ENCODE data around the gene ATP10A.

The ATP10A gene

GRCh38 chr15:25863111-25863967 lies at the start of gene ATP10A:
Gene ATP10A, minus strand, starts transcription at chr15:25863327. Its CDS starts 231 bp downstream, at chr15:25863096.
- in situ Hi-C loops (cut with HindIII; ENCODE audit: low sequenced_read_pairs): no loop called here
- H3K4me3 ChIP-seq (ENCODE audit: low read depth, low read length): peak within 1 kb of the TSS; percentile 54
- TF ChIP-seq, protein P1, sequence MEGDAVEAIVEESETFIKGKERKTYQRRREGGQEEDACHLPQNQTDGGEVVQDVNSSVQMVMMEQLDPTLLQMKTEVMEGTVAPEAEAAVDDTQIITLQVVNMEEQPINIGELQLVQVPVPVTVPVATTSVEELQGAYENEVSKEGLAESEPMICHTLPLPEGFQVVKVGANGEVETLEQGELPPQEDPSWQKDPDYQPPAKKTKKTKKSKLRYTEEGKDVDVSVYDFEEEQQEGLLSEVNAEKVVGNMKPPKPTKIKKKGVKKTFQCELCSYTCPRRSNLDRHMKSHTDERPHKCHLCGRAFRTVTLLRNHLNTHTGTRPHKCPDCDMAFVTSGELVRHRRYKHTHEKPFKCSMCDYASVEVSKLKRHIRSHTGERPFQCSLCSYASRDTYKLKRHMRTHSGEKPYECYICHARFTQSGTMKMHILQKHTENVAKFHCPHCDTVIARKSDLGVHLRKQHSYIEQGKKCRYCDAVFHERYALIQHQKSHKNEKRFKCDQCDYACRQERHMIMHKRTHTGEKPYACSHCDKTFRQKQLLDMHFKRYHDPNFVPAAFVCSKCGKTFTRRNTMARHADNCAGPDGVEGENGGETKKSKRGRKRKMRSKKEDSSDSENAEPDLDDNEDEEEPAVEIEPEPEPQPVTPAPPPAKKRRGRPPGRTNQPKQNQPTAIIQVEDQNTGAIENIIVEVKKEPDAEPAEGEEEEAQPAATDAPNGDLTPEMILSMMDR (IDR thresholded peaks at IDR 0.05; ENCODE audit: low read depth, low read length, missing control alignments): no peak
- DNase-seq (ENCODE audit: low read depth): no peak

DNA sequence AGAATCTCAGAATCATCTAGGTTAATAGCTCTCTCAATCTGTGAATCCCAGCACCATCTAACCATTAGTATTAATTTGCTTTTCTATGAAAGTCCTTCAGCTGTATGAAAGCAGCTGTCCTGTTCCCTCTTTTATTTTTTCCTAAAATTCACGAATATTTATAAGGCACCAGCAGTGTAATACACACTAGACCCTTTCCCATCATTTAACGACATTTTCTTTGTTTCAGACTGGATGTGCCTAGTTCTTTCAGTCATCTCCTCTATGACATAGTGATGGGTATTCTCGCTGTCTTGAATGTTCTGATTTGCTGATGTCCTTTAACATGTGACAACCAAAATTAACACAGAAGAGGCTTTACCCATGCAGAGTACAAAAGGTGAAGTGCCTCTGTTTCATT lies 48.9 kb upstream of the ATP10A start:
- DNase-seq (ENCODE audit: low read depth): no peak
- in situ Hi-C loops (cut with HindIII; ENCODE audit: low sequenced_read_pairs): no loop called here
- TF ChIP-seq, protein P1 (IDR thresholded peaks at IDR 0.05; ENCODE audit: low read depth, low read length, missing control alignments): no peak
- H3K4me3 ChIP-seq (ENCODE audit: low read depth, low read length): no peak overlapping the region

DNA sequence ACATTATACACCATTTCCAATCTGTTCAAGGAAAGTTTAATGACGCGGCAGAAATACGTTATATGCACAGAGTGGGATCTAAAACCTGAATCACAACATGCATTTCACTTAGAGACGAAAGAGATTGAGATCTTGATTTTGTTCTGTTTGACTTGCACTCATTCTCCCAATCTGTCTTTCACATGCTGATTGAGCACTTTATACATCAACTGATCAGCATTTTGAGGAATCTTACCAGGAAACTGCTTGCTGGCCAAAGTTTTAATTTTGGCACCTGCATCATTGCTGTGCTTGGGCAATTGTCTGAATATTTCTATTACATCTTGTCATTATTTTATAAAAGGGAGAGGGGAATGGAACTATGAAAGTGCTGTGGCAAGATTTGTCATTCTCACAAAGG lies 47.7 kb upstream of the ATP10A start:
- in situ Hi-C loops (cut with HindIII; ENCODE audit: low sequenced_read_pairs): no loop called here
- DNase-seq (ENCODE audit: low read depth): no peak
- H3K4me3 ChIP-seq (ENCODE audit: low read depth, low read length): no peak overlapping the region
- TF ChIP-seq, protein P1 (IDR thresholded peaks at IDR 0.05; ENCODE audit: low read depth, low read length, missing control alignments): no peak

GRCh38 chr15:25909806-25910205 lies 46.7 kb upstream of the ATP10A start:
- TF ChIP-seq, protein P1 (IDR thresholded peaks at IDR 0.05; ENCODE audit: low read depth, low read length, missing control alignments): no peak
- in situ Hi-C loops (cut with HindIII; ENCODE audit: low sequenced_read_pairs): no loop called here

DNA sequence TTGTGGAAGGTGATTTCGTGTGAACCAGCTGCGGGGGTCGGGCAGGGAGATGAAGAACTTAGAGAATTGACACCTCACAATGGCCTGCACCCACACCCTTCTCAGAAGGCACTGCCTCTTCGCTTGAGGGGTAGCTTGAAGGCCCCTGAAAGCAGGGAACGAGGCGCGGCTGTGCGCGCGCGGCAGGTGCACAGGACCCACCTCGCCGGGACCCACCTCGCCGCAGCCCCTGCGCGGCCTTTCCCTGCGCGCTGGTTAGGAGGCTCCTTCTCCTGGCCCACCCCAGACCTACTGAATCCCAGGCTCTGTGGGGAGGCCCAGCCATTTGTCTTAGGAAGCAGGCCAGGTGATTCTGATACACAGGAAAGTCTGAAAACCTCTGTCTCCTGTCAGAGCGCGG lies 46.2 kb upstream of the ATP10A start:
- TF ChIP-seq, protein P1 (IDR thresholded peaks at IDR 0.05; ENCODE audit: low read depth, low read length, missing control alignments): no peak
- in situ Hi-C loops (cut with HindIII; ENCODE audit: low sequenced_read_pairs): no loop called here
- DNase-seq (ENCODE audit: low read depth): no peak
- no peak overlapping the region for H3K4me3 ChIP-seq (ENCODE audit: low read depth, low read length)

More at GRCh38 chr15:25909806-25910205, 46.7 kb upstream of the ATP10A start:
- H3K4me3 ChIP-seq (ENCODE audit: low read depth, low read length): no peak overlapping the region
- no peak for DNase-seq (ENCODE audit: low read depth)

GRCh38 chr15:25905140-25905539 lies 42.0 kb upstream of the ATP10A start:
- TF ChIP-seq, protein P1 (IDR thresholded peaks at IDR 0.05; ENCODE audit: low read depth, low read length, missing control alignments): no peak
- no peak for DNase-seq (ENCODE audit: low read depth)
- no peak overlapping the region for H3K4me3 ChIP-seq (ENCODE audit: low read depth, low read length)
- in situ Hi-C loops (cut with HindIII; ENCODE audit: low sequenced_read_pairs): no loop called here
